Measurements from ENCODE around the gene DYNC1LI1.
A peak's percentile ranks its signal among the peaks of the same experiment; 100 is the strongest.

DYNC1LI1 gene

DNA sequence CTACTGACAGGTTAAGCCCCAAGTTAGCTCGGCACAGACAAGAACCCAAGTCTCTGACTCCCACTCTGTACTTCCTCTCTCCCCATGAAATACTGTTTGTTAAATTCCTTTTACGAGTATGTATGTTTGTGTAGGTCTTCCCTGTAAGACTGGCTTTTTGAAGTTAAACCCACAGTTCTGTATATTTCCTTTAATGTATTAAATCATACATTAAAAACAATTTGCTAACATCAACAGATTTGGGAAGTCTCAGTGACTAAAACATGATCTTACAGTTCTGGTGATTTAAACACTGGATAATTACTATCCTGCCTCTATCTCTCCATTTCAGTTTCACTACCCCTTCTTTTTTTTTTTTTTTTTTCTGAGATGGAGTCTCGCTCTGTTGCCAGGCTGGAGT is 72.4 kb downstream of the DYNC1LI1 start:
- DNase-seq (ENCODE audit: low read depth), result no peak
- no peak overlapping the region for H3K4me3 ChIP-seq (ENCODE audit: low read depth, low read length)

GRCh38 chr3:32495609-32496008 is 75.0 kb downstream of the DYNC1LI1 start:
- no peak overlapping the region for H3K4me3 ChIP-seq (ENCODE audit: low read depth, low read length)
- no peak for TF ChIP-seq CTCF (IDR thresholded peaks at IDR 0.05; ENCODE audit: insufficient read depth, low read depth, low read length, missing control alignments)
- DNase-seq (ENCODE audit: low read depth), result no peak

More for the DNA sequence above, 72.4 kb downstream of the DYNC1LI1 start:
- TF ChIP-seq CTCF (IDR thresholded peaks at IDR 0.05; ENCODE audit: insufficient read depth, low read depth, low read length, missing control alignments), result no peak

DNA sequence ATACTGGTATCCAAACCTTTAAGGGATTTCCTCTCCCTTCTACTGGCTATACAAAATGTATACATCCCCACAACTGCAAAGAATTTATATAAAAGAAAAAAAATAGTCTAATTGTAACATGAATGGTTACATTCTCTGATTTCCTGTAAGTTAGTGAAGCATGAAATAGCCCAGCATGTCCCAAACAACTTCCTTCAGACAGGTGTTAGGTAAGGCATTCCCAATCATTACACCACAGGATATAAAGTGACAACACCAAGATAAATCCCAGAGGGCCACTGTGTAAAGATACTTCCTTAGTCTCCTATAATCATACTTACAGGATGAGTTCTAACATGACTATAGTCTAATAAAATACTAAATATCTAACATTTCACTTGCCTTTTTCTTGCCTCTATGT is 75.6 kb downstream of the DYNC1LI1 start:
- no peak for DNase-seq (ENCODE audit: low read depth)
- no peak overlapping the region for H3K4me3 ChIP-seq (ENCODE audit: low read depth, low read length)
- TF ChIP-seq CTCF (IDR thresholded peaks at IDR 0.05; ENCODE audit: insufficient read depth, low read depth, low read length, missing control alignments), result no peak

DNA sequence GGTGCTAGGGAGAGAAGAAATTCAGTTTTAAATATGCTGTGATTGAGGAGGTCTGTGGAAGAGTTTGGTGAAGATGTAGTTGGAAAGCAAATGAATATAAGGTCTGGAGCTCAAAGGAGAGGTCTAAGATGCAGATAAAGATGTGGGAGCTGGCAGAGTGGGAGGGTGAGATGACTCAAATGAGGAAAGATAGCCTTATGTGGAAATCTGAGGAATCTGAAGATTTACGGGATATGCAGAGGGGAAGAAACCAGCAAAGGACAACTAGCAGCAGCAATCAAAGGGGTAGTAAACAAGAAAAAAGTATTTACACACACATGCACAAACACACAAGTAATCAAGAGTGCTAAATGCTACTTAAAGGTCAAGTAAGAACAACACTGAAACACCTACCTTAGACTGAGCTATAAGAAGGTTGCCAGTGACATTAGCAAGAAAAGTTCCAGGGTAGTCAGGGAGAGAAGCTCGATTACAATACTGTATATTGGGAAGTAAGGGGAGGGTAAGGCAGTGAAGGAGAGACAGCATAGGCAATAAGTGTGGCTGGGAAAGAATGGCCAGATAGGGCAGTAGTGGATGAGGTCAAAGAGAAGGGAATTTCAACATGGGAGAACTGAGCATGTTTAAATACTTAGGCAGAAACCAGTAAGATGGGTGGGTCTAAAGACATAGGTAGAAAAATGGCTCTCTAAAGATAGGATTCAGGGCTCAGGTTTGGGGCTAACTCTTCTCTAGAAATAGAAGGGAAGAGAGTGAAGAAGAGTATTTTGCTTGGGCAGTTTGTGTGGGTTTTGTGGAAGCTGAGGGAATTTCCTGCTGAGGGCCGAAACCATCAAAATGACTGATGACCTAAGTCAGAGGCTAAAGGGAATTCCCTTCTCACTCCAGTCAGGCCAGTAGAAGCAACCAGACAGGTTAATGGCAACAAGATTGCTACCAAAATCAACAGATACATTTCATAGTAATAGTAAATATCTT is 76.9 kb downstream of the DYNC1LI1 start:
- TF ChIP-seq CTCF (IDR thresholded peaks at IDR 0.05; ENCODE audit: insufficient read depth, low read depth, low read length, missing control alignments), result no peak
- no peak overlapping the region for H3K4me3 ChIP-seq (ENCODE audit: low read depth, low read length)
- peak; percentile 81 for DNase-seq (ENCODE audit: low read depth)

DNA sequence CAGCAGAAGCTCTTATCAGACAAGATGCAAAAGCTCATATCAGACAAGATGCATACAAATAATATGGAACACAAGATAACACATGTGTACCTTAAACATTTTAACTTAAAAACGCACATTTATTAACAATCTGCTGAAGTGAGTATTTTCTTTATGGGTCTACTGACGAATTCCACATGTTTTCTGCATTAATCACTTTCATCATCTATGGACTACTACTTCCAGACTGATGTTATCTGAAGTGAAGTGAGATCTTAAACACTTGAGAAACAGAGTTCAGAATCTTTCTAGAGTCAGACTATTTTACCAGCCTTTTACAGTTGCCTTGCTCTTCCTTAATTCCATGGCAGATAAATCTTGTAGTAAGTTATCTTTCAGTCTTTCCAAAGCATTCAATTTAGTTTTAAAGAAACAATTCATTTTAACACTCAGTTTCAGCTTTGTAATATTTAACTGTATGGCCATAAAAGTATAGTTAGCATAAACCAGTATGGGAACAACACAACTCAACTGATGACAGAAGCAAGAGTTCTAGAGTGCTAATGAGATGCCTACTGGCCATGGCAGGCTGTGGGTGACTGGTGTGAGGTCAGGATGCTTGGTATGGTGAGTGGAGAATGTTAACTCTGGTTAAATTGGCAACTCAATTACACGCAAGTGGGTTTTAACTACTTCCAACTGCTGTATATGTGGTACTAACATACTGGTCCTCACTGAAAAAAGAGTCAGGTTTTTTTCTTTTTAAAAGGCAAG is 77.8 kb downstream of the DYNC1LI1 start:
- DNase-seq (ENCODE audit: low read depth), result no peak
- H3K4me3 ChIP-seq (ENCODE audit: low read depth, low read length), result no peak overlapping the region
- TF ChIP-seq CTCF (IDR thresholded peaks at IDR 0.05; ENCODE audit: insufficient read depth, low read depth, low read length, missing control alignments), result no peak

DNA sequence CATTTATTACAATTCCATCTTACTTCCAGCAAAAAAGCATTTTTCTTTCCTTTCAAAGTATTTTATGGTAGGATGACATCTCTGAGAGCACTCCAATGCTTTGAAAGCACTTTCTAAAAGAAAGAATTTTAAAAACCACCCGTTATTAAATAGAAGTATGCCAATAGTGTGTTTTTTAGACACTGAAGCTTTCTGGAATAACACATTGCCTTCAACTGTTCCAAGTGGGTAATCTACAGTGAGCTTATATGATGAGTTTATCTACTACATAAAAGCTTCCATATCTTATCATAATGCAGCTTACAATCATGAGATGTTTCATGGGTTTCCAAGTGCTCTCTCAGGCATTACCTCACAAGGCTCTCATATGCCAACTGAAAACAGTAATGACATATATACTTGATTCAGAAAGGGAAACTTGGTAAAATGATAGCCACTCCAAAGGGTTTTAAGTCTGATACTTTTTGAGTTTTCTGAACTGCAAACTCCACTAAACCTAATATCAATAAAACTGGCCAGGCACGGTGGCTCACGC is 82.1 kb downstream of the DYNC1LI1 start:
- H3K4me3 ChIP-seq (ENCODE audit: low read depth, low read length), result no peak overlapping the region
- no peak for TF ChIP-seq CTCF (IDR thresholded peaks at IDR 0.05; ENCODE audit: insufficient read depth, low read depth, low read length, missing control alignments)
- DNase-seq (ENCODE audit: low read depth), result no peak

Measured in GM12865 (cell line).